Body of pancreas (tissue), 4 donors: ENCODE results near the gene SPAG5. TPM values are rescaled to one million over a fixed set of nuclear protein-coding genes. Genes with fewer than 3 reads are reported as not detected.
A peak's percentile ranks its signal among the peaks of the same experiment; 100 is the strongest.

ENCODE experiments used
- ATAC-seq: fragments of 150-250 bp; one replicate; pipeline ENCODE4 v1.9.1; 2016
- DNase-seq, 4 donors: peaks; one replicate each; pipeline ENCODE4 v3.0.0-alpha.2; 2019
- H3K27ac ChIP-seq, 4 donors: fragments of 200-600 bp; sonication (generic); 1 replicate in 3 of 4; 2 replicates in 1 of 4; pipeline versions ENCODE4 v1.5.1 to v1.6.1; 2016 to 2019; ENCODE audit warnings: mild to moderate bottlenecking in 1 of 4, mixed read lengths in 1 of 4, moderate library complexity in 1 of 4
- H3K27me3 ChIP-seq, 2 donors: fragments of 200-600 bp; sonication (generic); one replicate each; pipeline ENCODE4 v1.6.0; 2016; ENCODE audit warnings: mild to moderate bottlenecking in 1 of 2
- H3K36me3 ChIP-seq, 2 donors: fragments of 200-600 bp; sonication (generic); replicated peaks in 1 of 2; 2 replicates each; pipeline ENCODE4 v1.5.1; 2016; ENCODE audit warnings: low read depth in 2 of 2; ENCODE audit not compliant: insufficient read depth in 1 of 2
- H3K4me1 ChIP-seq: fragments of 200-600 bp; sonication (generic); one replicate; pipeline ENCODE4 v1.6.0; 2016
- H3K4me3 ChIP-seq, 2 donors: fragments of 200-600 bp; sonication (generic); 1 replicate in 1 of 2; 2 replicates in 1 of 2; pipeline ENCODE4 v1.5.1; 2016 to 2019
- H3K9me3 ChIP-seq, 3 donors: fragments of 200-600 bp; sonication (generic); 1 replicate in 2 of 3; 2 replicates in 1 of 3; pipeline ENCODE4 v1.5.1; 2016
- CTCF ChIP-seq, 7 experiments: fragments of 450-650 bp in 4 of 7; fragments of 200-600 bp in 3 of 7; sonication (generic) in 3 of 7; IDR thresholded peaks; one replicate each; pipeline ENCODE4 v1.5.1; 2016 to 2019; ENCODE audit warnings: antibody characterized with exemption in 7 of 7
- POLR2A ChIP-seq, 3 donors: fragments of 450-650 bp; IDR thresholded peaks; one replicate each; pipeline ENCODE4 v1.6.1; 2016; ENCODE audit warnings: antibody characterized with exemption in 3 of 3, mild to moderate bottlenecking in 2 of 3
- WGBS, 2 donors: methylation state at CpG; one replicate each; pipeline ENCODE4 v1.1.5; 2017; 5-methylcytosine and 5-hydroxymethylcytosine counted together
- intact Hi-C: fragments of 100-400 bp; cut with DNase I; formaldehyde crosslinking; loops from one replicate; pipeline ENCODE4 v1.15.1; 2023
- total RNA-seq, 2 donors: library from RNA; depleted of rRNA; stranded (reverse); fragments of >200 nt; gene quantifications; one replicate each; pipeline ENCODE4 v1.1.0, GENCODE V29; 2016

Gene SPAG5
- total RNA-seq, 2 donors from 2014 or later: 3.1 TPM; not detected in 1

GRCh38 chr17:28573521-28573920, 25.3 kb downstream of the SPAG5 start:
- Histone ChIP-seq H3K4me1 (peaks cover 30% of the 10 kb centered on the region), H3K27ac (no peak overlapping the region), H3K27me3 (no peaks in the 10 kb centered on the region), H3K36me3 (no peaks in the 10 kb centered on the region), H3K4me3 (no peak overlapping the region), H3K9me3 (no peaks in the 10 kb centered on the region)
- 87 to 96% methylated on average over 9 of the region's 9 CpGs for WGBS, 2 donors
- intact Hi-C loops: no loop called here
- no peak for TF ChIP-seq CTCF (IDR thresholded peaks at IDR 0.05)
- no peak for TF ChIP-seq POLR2A (IDR thresholded peaks at IDR 0.05)
- no peak for DNase-seq
- no peak for ATAC-seq

- H3K4me1 ChIP-seq: peaks cover 30% of the 10 kb centered on the region
- H3K9me3 ChIP-seq: no peaks in the 10 kb centered on the region
- no peaks in the 10 kb centered on the region for H3K27me3 ChIP-seq
- intact Hi-C loops: no loop called here
- H3K27ac ChIP-seq: no peak overlapping the region
- ATAC-seq (no peak), DNase-seq (no peak)
- no peak overlapping the region for H3K4me3 ChIP-seq
- TF ChIP-seq CTCF (IDR thresholded peaks at IDR 0.05): no peak
- no peak for TF ChIP-seq POLR2A (IDR thresholded peaks at IDR 0.05)
- no peaks in the 10 kb centered on the region for H3K36me3 ChIP-seq
Observed at GRCh38 chr17:28573040-28573380, 25.8 kb downstream of the SPAG5 start.

GRCh38 chr17:28572259-28573039, 26.4 kb downstream of the SPAG5 start:
- ATAC-seq (no peak), DNase-seq (peak in 1 of 4 donors; percentile 45)
- WGBS, 2 donors: 13 to 33% methylated on average over 2 to 4 of the region's 5 CpGs
- intact Hi-C loops: no loop called here
- peak overlapping the region in 1 of 2 donors; percentile 75 for H3K4me3 ChIP-seq
- H3K9me3 ChIP-seq: no peaks in the 10 kb centered on the region
- H3K36me3 ChIP-seq: no peaks in the 10 kb centered on the region
- peak overlapping the region in 2 of 4 donors; percentile 76 to 85 for H3K27ac ChIP-seq
- H3K4me1 ChIP-seq: peaks cover 29% of the 10 kb centered on the region
- TF ChIP-seq POLR2A (IDR thresholded peaks at IDR 0.05) (no peak), CTCF (IDR thresholded peaks at IDR 0.05) (no peak)
- no peaks in the 10 kb centered on the region for H3K27me3 ChIP-seq

GRCh38 chr17:28571361-28572122, 27.3 kb downstream of the SPAG5 start, which contains the start of gene PIGS:
PIGS (minus strand) TSS chr17:28571524; CDS start chr17:28571496, 28 bp downstream.
- 1% methylated on average over 44 to 49 of the region's 49 CpGs for WGBS, 2 donors
- Histone ChIP-seq H3K9me3 (no peaks in the 10 kb centered on the region), H3K27ac (peak within 1 kb of the TSS; percentile 54 to 85 (median 74)), H3K4me1 (peaks cover 20% of the 10 kb centered on the region), H3K4me3 (peak within 1 kb of the TSS; percentile 61 to 75), H3K27me3 (no peaks in the 10 kb centered on the region), H3K36me3 (no peaks in the 10 kb centered on the region)
- TF ChIP-seq POLR2A (IDR thresholded peaks at IDR 0.05) (peak; percentile 51 to 84 (median 84)), CTCF (IDR thresholded peaks at IDR 0.05) (no peak)
- DNase-seq: peak; percentile 95 to 96 (median 95)
- ATAC-seq: peak; percentile 99
- intact Hi-C loops: no loop called here
